SK-N-SH (cell line): ENCODE measurements around the gene PXMP4. TPM values are rescaled to one million over a fixed set of nuclear protein-coding genes. Genes with fewer than 3 reads are reported as not detected.

Source experiments
- CTCF ChIA-PET: fragments of 300-600, 350-600 bp; formaldehyde crosslinking; extraction: SDS; loops from one replicate; lab custom pipeline; 2021; lab: Yijun Ruan, JAX
- POLR2A ChIA-PET: fragments of 350-600 bp; sonication (Branson Sonifier 250); formaldehyde crosslinking; extraction: SDS; loops from one replicate; lab custom pipeline; 2020; ENCODE audit warnings: antibody characterized with exemption, inconsistent platforms; lab: Yijun Ruan, JAX
- DNase-seq: peaks from one replicate; pipeline ENCODE4 v3.0.0; 2012
- H2AFZ ChIP-seq: fragments of 200-600 bp; sonication (generic); 2 replicates; pipeline ENCODE4 v1.8.1; 2016; ENCODE audit warnings: antibody characterized with exemption, mild to moderate bottlenecking, low read depth
- H3F3A ChIP-seq: fragments of 200-600 bp; sonication (generic); replicated peaks from 2 replicates; pipeline ENCODE3; 2016; ENCODE audit warnings: antibody characterized with exemption, mild to moderate bottlenecking; ENCODE audit not compliant: insufficient read depth
- H3K27ac ChIP-seq, 2 experiments: fragments of 200-500 bp in 1 of 2; fragments of 200-600 bp in 1 of 2; sonication (Bioruptor generic) in 1 of 2; sonication (generic), shearing (Covaris generic) in 1 of 2; 2 replicates each; pipeline versions ENCODE4 v1.5.1 to v1.6.1; 2014 to 2016; ENCODE audit warnings: low read depth in 2 of 2, inconsistent platforms in 1 of 2, low read length in 1 of 2, mild to moderate bottlenecking in 1 of 2, mixed read lengths in 1 of 2
- H3K27me3 ChIP-seq: fragments of 200-600 bp; sonication (generic), shearing (Covaris generic); 2 replicates; pipeline ENCODE4 v1.6.1; 2016; ENCODE audit warnings: mixed run types; ENCODE audit not compliant: insufficient read depth
- H3K36me3 ChIP-seq, 2 experiments: fragments of 200-500 bp in 1 of 2; fragments of 200-600 bp in 1 of 2; sonication (Bioruptor generic) in 1 of 2; sonication (generic) in 1 of 2; replicated peaks in 1 of 2; 2 replicates each; pipeline versions ENCODE3 to v1.5.1; 2014 to 2016; ENCODE audit warnings: low read length in 1 of 2, mild to moderate bottlenecking in 1 of 2; ENCODE audit not compliant: insufficient read depth in 2 of 2, control insufficient read depth in 1 of 2
- H3K4me1 ChIP-seq, 2 experiments: fragments of 200-500 bp in 1 of 2; fragments of 200-600 bp in 1 of 2; sonication (Bioruptor generic) in 1 of 2; sonication (generic), shearing (Covaris generic) in 1 of 2; 2 replicates each; pipeline versions ENCODE4 v1.5.1 to v1.6.1; 2014 to 2016; ENCODE audit warnings: low read depth in 1 of 2, low read length in 1 of 2, mixed run types in 1 of 2; ENCODE audit not compliant: insufficient read depth in 2 of 2, control insufficient read depth in 1 of 2
- H3K4me2 ChIP-seq: fragments of 200-600 bp; sonication (generic), shearing (Covaris generic); 2 replicates; pipeline ENCODE4 v1.6.1; 2017; ENCODE audit warnings: mixed run types
- H3K4me3 ChIP-seq, 2 experiments: fragments of 200-500 bp in 1 of 2; fragments of 200-600 bp in 1 of 2; sonication (Bioruptor generic) in 1 of 2; sonication (generic), shearing (Covaris generic) in 1 of 2; 2 replicates each; pipeline versions ENCODE4 v1.5.1 to v1.8.1; 2014 to 2016; ENCODE audit warnings: low read depth in 2 of 2, inconsistent platforms in 1 of 2, low read length in 1 of 2, mild to moderate bottlenecking in 1 of 2, mixed read lengths in 1 of 2, moderate library complexity in 1 of 2
- H3K79me2 ChIP-seq: fragments of 200-600 bp; sonication (generic); 2 replicates; pipeline ENCODE4 v1.8.1; 2017; ENCODE audit warnings: mild to moderate bottlenecking; ENCODE audit not compliant: insufficient read depth
- H3K9ac ChIP-seq: fragments of 200-600 bp; sonication (generic); 2 replicates; pipeline ENCODE4 v1.6.1; 2017; ENCODE audit warnings: mixed run types
- H3K9me2 ChIP-seq: fragments of 200-600 bp; sonication (generic); 2 replicates; pipeline ENCODE4 v1.6.1; 2017; ENCODE audit warnings: mixed run types
- H3K9me3 ChIP-seq: fragments of 200-600 bp; sonication (generic); 2 replicates; pipeline ENCODE4 v1.6.1; 2017; ENCODE audit warnings: mixed run types, mild to moderate bottlenecking, moderate library complexity
- H4K20me1 ChIP-seq: fragments of 200-600 bp; sonication (generic); 2 replicates; pipeline ENCODE4 v1.6.1; 2017; ENCODE audit warnings: mild to moderate bottlenecking, mixed run types; ENCODE audit not compliant: insufficient read depth
- FOSL2 ChIP-seq: IDR thresholded peaks from 2 replicates; pipeline ENCODE4 v1.4.0; 2012; ENCODE audit warnings: low read depth, mild to moderate bottlenecking, moderate library complexity, borderline replicate concordance
- FOXM1 ChIP-seq: IDR thresholded peaks from 2 replicates; pipeline ENCODE4 v1.4.0; 2012; ENCODE audit warnings: low read depth, mild to moderate bottlenecking
- MXI1 ChIP-seq: IDR thresholded peaks from 2 replicates; pipeline ENCODE4 v1.6.1; 2012; ENCODE audit warnings: mild to moderate bottlenecking, low read depth, low read length, improper control_type of control experiment
- NFIC ChIP-seq: IDR thresholded peaks from 2 replicates; pipeline ENCODE4 v1.4.0; 2012; ENCODE audit warnings: borderline replicate concordance
- RFX5 ChIP-seq: IDR thresholded peaks from 2 replicates; pipeline ENCODE4 v1.6.1; 2012; ENCODE audit warnings: mild to moderate bottlenecking, improper control_type of control experiment, low read length
- TAF1 ChIP-seq: IDR thresholded peaks from 2 replicates; pipeline ENCODE4 v1.6.1; 2012; ENCODE audit warnings: low read depth, mild to moderate bottlenecking, low read length, moderate library complexity, borderline replicate concordance
- WGBS: methylation state at CpG from one replicate; pipeline ENCODE4 v1.1.6; 2017; ENCODE audit warnings: low lambda C conversion rate; 5-methylcytosine and 5-hydroxymethylcytosine counted together
- polyA plus RNA-seq, 3 experiments: library from polyadenylated mRNA; depleted of rRNA; stranded (reverse); fragments of >200 nt; gene quantifications; 2 replicates each; pipeline ENCODE4 v1.2.3, GENCODE V29; 2012
- TF ChIP-seq, protein P1 (sequence below): fragments of 150-350 bp; IDR thresholded peaks from 2 replicates; pipeline ENCODE4 v1.6.1; 2016; ENCODE audit warnings: mild to moderate bottlenecking, low read depth, low read length

Gene PXMP4
- polyA plus RNA-seq, 1 of the 3 experiments (the other 2 are of a cell fraction): 5.6 TPM

GRCh38 chr20:33672426-33673113, 47.5 kb downstream of the PXMP4 start:
- peak; percentile 60 for DNase-seq
- no peaks in the 10 kb centered on the region for H3K27me3 ChIP-seq
- H3K9ac ChIP-seq: no peak overlapping the region
- H3K4me2 ChIP-seq: peak overlapping the region; percentile 99
- WGBS: 95% methylated on average over 4 of the region's 17 CpGs
- H3K4me3 ChIP-seq: peak overlapping the region in 1 of 2 experiments; percentile 61; a peak in 1 of 4 replicates
- H2AFZ ChIP-seq: no peak overlapping the region
- no peaks in the 10 kb centered on the region for H3K9me2 ChIP-seq
- peaks cover 8 to 36% of the 10 kb centered on the region in 2 experiments; a peak in 2 of 4 replicates for H3K4me1 ChIP-seq
- peaks cover 22% of the 10 kb centered on the region for H3F3A ChIP-seq
- POLR2A ChIA-PET: no interaction called here
- no peaks in the 10 kb centered on the region for H3K9me3 ChIP-seq
- CTCF ChIA-PET: interaction anchor here (1.0 to 1.7 kb wide), 2 partner anchors 59 to 215 kb away, joined by 6 read pairs; partner anchors contain the start of gene ZNF341
- 0 out of 2 replicates have a peak, but pooled peaks cover 4% of the 10 kb centered on the region for H4K20me1 ChIP-seq
- H3K27ac ChIP-seq: no peak overlapping the region
- H3K36me3 ChIP-seq: peaks cover 8 to 17% of the 10 kb centered on the region in 2 experiments
- TF ChIP-seq TAF1 (no peak), NFIC (0 out of 2 replicates have a peak, but pooled peaks have one; percentile 10)
- H3K79me2 ChIP-seq: peaks cover 10% of the 10 kb centered on the region; the same call in 1 of the 2 replicates

- 90% methylated on average over 4 of the region's 8 CpGs for WGBS
- Histone ChIP-seq H3K36me3 (peaks cover 8 to 17% of the 10 kb centered on the region in 2 experiments), H3K9me2 (no peaks in the 10 kb centered on the region), H3K79me2 (peaks cover 10% of the 10 kb centered on the region; the same call in 1 of the 2 replicates), H3K27me3 (no peaks in the 10 kb centered on the region), H3K4me2 (peak overlapping the region; percentile 99; the same call in 1 of the 2 replicates), H3K9me3 (no peaks in the 10 kb centered on the region), H2AFZ (no peak overlapping the region), H3K4me1 (peaks cover 8 to 44% of the 10 kb centered on the region in 2 experiments; a peak in 2 of 4 replicates), H3K4me3 (no peak overlapping the region), H3F3A (peaks cover 22% of the 10 kb centered on the region), H3K27ac (no peak overlapping the region), H3K9ac (no peak overlapping the region), H4K20me1 (0 out of 2 replicates have a peak, but pooled peaks cover 4% of the 10 kb centered on the region)
- TF ChIP-seq MXI1: no peak
- TF ChIP-seq RFX5: no peak
- no peak for TF ChIP-seq FOSL2
- TF ChIP-seq FOXM1: no peak
- TF ChIP-seq, protein P1, sequence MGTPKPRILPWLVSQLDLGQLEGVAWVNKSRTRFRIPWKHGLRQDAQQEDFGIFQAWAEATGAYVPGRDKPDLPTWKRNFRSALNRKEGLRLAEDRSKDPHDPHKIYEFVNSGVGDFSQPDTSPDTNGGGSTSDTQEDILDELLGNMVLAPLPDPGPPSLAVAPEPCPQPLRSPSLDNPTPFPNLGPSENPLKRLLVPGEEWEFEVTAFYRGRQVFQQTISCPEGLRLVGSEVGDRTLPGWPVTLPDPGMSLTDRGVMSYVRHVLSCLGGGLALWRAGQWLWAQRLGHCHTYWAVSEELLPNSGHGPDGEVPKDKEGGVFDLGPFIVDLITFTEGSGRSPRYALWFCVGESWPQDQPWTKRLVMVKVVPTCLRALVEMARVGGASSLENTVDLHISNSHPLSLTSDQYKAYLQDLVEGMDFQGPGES: no peak
- POLR2A ChIA-PET: no interaction called here
- CTCF ChIA-PET: interaction anchor here (1.0 to 10.6 kb wide), 5 partner anchors 13 to 214 kb away, joined by 4 to 114 read pairs (median 6); partner anchors contain the start of gene ZNF341
- DNase-seq: no peak
Measured at GRCh38 chr20:33671573-33672288, 48.4 kb downstream of the PXMP4 start.
